GM18520 (cell line): Measurements from ENCODE around the gene EFNB1.
"Not testable (repeated sequence)": the region's sequence is repeated elsewhere in the genome, so short reads cannot be mapped to it uniquely, and the experiment has no call there.

Source experiments
- ATAC-seq: cut with Tn5 transposase; IDR thresholded peaks from one replicate; pipeline ENCODE4 v1.9.1; 2021; ENCODE audit not compliant: unreplicated experiment

EFNB1 gene

DNA sequence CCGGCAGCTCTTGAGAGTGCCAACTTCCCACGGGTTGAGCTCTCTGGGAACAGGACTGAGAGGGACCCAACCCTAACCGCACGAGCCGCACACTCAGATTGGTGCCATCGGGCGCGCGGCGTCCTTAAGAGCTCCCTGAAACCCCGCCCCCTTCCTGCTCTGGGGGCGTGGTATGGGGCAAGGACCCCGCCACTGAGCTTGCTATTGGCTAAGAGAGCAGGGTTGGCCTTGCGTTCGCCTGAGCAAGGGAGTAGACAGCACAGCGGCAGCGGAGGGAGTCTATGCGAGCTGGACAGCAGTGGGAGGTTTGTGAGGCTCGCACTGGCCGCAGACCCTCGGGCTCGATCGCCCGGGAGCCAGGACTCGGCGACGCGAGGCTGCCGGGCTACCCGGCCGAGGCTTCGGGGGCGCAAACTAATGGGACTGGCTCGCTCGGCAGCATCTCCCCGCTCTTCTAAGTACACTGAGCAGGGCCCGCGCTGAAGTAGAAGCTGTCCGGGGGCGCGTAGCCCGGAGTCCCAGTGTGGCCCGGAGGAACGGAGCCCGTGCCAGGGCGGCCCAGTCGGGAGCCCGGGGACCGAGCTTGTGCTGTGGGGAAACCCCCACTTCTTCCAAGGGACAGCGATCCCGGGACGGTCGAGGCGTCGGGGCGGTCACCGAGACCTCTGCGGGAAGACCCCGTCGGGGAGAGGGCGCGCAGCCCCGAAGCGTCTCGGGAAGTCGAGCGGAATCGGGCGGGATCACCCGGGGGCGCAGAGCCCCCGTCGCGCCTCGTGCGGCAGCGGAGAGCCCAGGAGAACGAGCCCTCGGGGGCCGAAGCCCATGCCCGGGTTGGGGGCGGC is at the start of gene EFNB1:
Gene EFNB1 (plus strand): TSS at position 282 of the 842 bp plus-strand sequence. CDS start 756 bp downstream, outside the sequence.
- ATAC-seq, result peak; percentile 93

DNA sequence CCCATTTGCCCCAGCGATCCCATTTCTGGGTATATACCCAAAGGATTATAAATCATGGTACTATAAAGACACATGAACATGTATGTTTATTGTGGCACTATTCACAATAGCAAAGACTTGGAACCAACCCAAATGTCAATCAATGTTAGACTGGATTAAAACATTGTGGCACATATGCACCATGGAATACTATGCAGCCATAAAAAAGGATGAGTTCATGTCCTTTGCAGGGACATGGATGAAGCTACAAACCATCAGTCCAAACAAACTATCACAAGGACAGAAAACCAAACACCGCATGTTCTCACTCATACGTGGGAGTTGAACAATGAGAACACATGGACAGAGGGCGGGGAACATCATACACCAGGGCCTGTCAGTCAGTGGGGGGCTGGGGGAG is 47.5 kb upstream of the EFNB1 start:
- not testable (repeated sequence) for ATAC-seq

- no peak for ATAC-seq
Measured at GRCh38 chrX:68784816-68785215, 44.0 kb upstream of the EFNB1 start.

DNA sequence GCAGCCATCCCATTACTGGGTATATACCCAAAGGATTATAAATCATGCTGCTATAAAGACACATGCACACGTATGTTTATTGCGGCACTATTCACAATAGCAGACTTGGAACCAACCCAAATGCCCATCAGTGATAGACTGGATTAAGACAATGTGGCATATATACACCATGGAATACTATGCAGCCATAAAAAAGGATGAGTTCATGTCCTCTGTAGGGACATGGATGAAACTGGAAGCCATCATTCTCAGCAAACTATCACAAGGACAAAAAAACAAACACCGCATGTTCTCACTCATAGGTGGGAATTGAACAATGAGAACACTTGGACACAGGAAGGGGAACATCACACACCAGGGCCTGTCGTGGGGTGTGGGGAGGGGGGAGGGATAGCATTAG is 42.2 kb upstream of the EFNB1 start:
- not testable (repeated sequence) for ATAC-seq

GRCh38 chrX:68789966-68790365 is 38.9 kb upstream of the EFNB1 start:
- ATAC-seq, result no peak

DNA sequence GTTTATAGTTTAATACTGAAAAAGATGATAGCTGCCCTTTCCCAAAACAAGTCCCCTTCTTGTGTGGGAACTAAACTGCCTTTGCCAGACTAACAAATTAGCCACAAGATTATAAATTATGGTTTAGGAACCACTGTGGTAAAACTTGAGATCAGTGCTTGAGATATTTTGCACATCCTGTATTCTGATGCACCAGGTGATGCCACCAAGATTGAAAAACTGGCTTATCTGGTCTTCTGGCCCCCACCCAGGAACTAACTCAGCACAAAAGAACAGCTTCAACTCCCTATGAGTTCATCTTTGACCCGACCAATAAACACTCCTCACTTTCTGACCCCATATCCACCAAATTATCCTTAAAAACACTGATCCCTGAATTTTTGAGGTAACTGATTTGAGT is 36.7 kb upstream of the EFNB1 start:
- ATAC-seq, result no peak

- ATAC-seq, result no peak
Measured at GRCh38 chrX:68794461-68794860, 34.4 kb upstream of the EFNB1 start.

GRCh38 chrX:68795741-68796140 is 33.1 kb upstream of the EFNB1 start:
- ATAC-seq, result no peak

GRCh38 chrX:68798400-68798799 is 30.4 kb upstream of the EFNB1 start:
- ATAC-seq, result not testable (repeated sequence)

DNA sequence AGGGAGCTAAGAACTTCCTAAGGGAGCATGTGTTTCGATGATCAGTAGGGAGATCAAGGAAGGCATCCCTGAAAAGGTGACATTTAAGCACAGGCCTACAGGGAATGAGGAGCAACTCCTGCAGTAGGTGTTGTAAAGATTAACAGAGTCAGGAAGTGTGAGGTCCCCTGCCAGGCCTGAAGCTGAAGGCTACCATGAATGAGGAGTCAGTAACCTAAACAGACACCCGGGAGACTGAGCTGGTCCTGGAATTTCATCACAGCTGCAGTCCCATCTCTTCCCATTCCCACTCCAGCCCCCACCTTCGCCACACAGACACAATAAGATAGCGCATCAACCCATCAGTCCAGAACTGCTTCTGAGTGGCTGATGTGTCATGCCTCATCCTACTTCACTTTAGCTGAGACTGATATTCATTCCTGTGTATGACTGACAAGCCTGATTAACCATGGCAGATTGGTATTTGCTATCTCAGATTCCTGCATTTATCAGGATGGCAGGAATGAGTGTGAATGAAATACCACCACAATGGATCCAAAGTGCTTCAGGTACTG is 27.0 kb upstream of the EFNB1 start:
- ATAC-seq, result no peak

GRCh38 chrX:68807818-68808217 is 21.0 kb upstream of the EFNB1 start:
- no peak for ATAC-seq

DNA sequence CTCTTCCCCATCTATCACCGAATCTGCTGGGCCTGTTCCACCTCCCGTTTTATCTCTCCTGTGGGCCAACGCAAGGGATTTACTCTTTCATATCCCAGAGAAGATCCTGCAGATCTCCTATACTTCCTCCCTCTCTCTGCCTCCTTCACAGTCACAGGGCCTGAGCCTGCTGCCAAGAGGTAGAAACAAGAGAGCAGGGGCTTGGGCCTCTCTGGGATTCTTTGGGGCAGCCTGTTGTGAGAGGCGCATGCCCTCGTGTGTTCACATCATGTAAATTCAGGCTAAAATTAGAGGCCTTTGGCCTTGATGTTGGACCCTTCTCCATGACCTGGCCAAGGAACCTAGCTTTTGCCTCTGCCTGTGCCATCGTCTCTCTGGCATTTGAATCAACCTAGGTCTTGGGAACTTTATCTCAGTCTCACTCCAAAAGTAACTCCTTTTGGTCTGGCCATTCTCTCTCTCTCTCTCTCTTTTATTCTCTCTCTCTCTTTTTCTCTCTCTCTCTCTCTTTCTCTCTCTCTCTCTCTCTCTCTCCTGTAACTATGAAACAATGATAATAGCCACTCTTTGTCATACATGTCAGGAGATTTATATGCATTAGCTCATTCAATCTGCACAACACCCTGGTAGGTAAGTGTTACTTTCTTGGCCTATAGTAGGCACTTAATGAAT is 20.0 kb upstream of the EFNB1 start:
- ATAC-seq, result no peak

GRCh38 chrX:68820476-68821110 is 8.2 kb upstream of the EFNB1 start:
- ATAC-seq, result no peak

DNA sequence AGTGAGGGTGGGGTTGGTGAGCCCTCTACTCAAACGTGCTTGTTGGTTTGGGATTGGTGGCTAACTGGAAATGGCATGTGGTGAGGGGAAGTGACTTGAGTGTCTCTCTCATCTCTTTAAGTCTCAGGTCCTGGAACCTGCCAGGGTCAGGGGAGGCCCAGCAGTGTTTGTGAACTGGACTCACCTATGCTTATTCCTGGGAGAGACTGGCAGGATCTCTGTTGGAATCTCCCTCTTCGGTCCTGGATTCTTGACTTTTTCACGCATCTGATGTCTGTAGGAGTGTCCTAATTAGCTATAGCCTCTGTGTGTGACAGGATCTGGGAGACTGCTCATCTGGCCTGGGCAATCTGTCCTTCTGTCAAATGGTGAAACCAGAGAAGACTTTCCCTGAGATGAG is 7.2 kb upstream of the EFNB1 start:
- no peak for ATAC-seq

DNA sequence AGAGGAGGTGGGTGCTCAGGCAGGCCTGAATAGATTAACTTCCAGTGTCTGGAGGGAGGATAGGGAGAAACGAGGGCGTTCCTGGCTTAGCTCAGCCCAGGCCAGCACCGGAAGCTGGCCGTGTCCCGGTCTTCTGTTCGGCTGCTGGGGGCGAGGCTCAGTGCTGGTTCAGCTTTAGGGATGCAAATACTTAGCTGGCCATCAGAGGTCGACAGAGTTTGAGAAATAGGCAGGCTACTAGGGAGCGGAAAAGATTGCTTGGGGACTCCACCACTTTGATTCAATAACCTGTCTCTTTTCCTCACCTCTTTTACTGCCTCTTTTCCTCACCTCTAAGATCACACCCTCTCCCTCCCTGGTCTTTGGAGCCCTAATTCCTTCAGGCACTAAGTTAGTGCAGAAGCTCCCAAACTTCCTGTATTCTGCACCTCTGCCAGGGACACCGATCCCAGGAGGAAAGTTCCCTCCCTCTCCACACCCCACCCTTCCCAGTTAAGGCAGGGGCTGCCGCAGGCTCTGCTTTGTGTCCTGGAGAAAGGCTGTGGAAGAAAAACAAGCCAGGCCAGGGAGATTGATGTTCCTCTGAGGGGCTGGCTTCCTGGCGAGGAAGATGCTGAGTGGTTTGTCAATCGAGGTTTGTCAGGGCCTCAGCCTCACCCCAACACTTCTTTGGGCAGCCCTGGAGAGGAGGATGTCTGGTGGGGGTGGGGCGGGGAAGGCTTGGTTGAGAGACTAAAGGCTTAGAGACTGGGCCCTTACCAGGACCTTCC is 6.0 kb upstream of the EFNB1 start:
- ATAC-seq, result no peak

- ATAC-seq, result no peak
Measured at GRCh38 chrX:68823413-68824151, 5.2 kb upstream of the EFNB1 start.

DNA sequence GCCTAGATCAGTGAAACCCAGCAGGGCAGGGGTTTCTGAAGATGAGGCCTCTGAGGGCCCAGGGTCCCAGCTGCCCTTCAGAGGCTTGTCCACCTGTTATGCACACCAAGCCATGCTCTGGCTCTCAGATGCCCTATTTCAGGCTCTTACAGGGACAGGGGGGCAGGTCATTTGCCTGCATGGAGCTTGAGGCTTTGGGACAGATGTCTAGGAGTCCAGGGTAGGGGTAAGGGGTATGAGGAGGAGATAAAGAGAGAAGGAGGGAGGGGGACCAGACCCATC is 4.7 kb upstream of the EFNB1 start:
- no peak for ATAC-seq

DNA sequence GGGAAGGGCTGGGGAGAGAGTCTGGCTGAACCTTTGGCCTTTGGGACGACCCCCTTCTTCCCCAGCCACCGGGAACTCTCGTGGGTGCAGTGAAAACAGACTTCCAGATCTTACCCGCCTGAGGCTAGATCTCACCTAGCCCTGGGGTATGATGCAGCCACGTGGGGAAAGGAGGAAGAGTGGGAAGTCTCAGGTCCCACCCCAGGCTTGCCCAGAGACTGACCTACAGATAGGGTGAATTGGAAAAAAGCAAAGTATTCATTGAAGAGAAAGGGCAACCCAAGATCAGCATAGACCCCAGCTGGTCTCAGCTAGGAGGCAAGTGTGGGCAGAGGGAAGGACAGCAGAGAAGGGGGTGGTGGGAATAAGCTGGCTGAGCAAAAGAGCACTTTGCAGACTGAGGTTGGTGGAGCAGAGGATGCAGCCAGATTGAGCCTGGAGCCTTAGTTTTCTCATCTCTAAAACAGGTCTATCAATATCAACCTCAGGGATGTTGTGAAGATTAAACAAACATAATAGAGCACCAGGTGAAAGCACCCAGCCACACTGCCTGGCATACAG is 4.2 kb upstream of the EFNB1 start:
- no peak for ATAC-seq

- no peak for ATAC-seq
Measured at GRCh38 chrX:68826113-68826980, 2.5 kb upstream of the EFNB1 start.
